Neutrophil (primary cell): ENCODE measurements around the gene MYL5.
A peak's percentile ranks its signal among the peaks of the same experiment; 100 is the strongest.

Experiments used
- H3K27ac ChIP-seq: fragments of 200-600 bp; sonication (generic); 2 replicates; pipeline ENCODE4 v1.5.1; 2016; ENCODE audit warnings: mild to moderate bottlenecking, moderate library complexity
- H3K27me3 ChIP-seq: fragments of 200-600 bp; sonication (generic); 2 replicates; pipeline ENCODE4 v1.6.0; 2016; ENCODE audit warnings: mild to moderate bottlenecking
- H3K36me3 ChIP-seq: fragments of 200-600 bp; sonication (generic); 2 replicates; pipeline ENCODE4 v1.5.1; 2017
- H3K4me1 ChIP-seq, 2 experiments: fragments of 200-600 bp in 1 of 2; sonication (generic) in 1 of 2; 1 replicate in 1 of 2; 2 replicates in 1 of 2; pipeline versions ENCODE4 v1.5.1 to v1.6.1; 2013 to 2016; ENCODE audit warnings: low read depth in 1 of 2, low read length in 1 of 2, mild to moderate bottlenecking in 1 of 2, moderate library complexity in 1 of 2; ENCODE audit not compliant: control insufficient read depth in 1 of 2, insufficient read depth in 1 of 2
- H3K4me3 ChIP-seq, 2 experiments: fragments of 200-600 bp in 1 of 2; sonication (generic) in 1 of 2; 1 replicate in 1 of 2; 2 replicates in 1 of 2; pipeline ENCODE4 v1.5.1; 2013 to 2016; ENCODE audit warnings: low read depth in 1 of 2, low read length in 1 of 2, mild to moderate bottlenecking in 1 of 2, moderate library complexity in 1 of 2
- H3K9me3 ChIP-seq: fragments of 200-600 bp; sonication (generic); 2 replicates; pipeline ENCODE4 v1.5.1; 2016
- TF ChIP-seq, protein P1 (sequence below): fragments of 200-600 bp; sonication (generic); IDR thresholded peaks from 2 replicates; pipeline ENCODE4 v1.5.1; 2016; ENCODE audit warnings: antibody characterized with exemption

MYL5 gene

DNA sequence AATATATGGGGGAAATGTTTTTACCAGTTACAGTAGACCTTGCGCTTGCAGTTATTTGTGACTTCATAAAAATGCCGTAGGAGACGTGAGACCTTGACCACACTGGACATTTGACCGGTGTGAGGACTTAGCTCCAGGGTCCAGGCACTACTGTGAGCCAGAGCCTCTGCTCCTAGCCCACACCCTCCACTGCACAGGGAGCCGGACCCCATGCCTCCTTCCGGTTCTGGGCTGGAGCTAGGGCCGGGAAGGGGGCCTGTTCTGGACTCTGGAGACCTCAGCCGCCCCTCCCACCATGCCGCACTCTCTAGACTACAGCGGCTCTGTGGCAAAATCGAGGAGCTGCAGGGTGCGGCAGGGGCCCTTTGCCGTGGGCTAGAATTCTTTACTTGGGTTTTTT is 36.6 kb downstream of the MYL5 start:
- H3K9me3 ChIP-seq, result no peaks in the 10 kb centered on the region
- peak overlapping the region in 1 of 2 experiments; percentile 50 for H3K4me3 ChIP-seq
- H3K27ac ChIP-seq, result peak overlapping the region; percentile 91
- H3K36me3 ChIP-seq, result peaks cover 9% of the 10 kb centered on the region
- TF ChIP-seq, protein P1, sequence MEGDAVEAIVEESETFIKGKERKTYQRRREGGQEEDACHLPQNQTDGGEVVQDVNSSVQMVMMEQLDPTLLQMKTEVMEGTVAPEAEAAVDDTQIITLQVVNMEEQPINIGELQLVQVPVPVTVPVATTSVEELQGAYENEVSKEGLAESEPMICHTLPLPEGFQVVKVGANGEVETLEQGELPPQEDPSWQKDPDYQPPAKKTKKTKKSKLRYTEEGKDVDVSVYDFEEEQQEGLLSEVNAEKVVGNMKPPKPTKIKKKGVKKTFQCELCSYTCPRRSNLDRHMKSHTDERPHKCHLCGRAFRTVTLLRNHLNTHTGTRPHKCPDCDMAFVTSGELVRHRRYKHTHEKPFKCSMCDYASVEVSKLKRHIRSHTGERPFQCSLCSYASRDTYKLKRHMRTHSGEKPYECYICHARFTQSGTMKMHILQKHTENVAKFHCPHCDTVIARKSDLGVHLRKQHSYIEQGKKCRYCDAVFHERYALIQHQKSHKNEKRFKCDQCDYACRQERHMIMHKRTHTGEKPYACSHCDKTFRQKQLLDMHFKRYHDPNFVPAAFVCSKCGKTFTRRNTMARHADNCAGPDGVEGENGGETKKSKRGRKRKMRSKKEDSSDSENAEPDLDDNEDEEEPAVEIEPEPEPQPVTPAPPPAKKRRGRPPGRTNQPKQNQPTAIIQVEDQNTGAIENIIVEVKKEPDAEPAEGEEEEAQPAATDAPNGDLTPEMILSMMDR, result no peak
- H3K4me1 ChIP-seq, result peaks cover 47 to 53% of the 10 kb centered on the region in 2 experiments
- no peaks in the 10 kb centered on the region for H3K27me3 ChIP-seq

DNA sequence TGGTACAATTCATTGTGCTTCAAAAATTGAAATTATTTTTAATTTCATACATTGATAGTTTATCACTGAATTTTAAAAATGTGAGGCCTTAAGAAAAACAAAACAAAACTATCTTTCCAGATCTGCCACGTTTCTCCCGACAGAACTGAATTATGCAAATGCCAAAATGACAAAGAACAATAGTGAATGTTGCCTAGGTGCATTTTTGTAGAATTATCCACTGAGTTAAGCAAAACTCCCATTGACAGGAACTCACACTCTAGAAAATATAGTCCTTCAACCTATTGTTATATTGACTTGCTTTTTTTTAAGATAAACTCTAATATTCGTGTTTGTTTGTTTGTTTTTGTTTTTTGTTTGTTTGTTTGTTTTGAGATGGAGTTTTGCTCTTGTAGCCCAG is 37.8 kb downstream of the MYL5 start:
- Histone ChIP-seq H3K4me3 (no peak overlapping the region), H3K36me3 (peaks cover 9% of the 10 kb centered on the region), H3K27me3 (no peaks in the 10 kb centered on the region), H3K9me3 (no peaks in the 10 kb centered on the region), H3K4me1 (peaks cover 38 to 41% of the 10 kb centered on the region in 2 experiments), H3K27ac (no peak overlapping the region)
- TF ChIP-seq, protein P1, result no peak

DNA sequence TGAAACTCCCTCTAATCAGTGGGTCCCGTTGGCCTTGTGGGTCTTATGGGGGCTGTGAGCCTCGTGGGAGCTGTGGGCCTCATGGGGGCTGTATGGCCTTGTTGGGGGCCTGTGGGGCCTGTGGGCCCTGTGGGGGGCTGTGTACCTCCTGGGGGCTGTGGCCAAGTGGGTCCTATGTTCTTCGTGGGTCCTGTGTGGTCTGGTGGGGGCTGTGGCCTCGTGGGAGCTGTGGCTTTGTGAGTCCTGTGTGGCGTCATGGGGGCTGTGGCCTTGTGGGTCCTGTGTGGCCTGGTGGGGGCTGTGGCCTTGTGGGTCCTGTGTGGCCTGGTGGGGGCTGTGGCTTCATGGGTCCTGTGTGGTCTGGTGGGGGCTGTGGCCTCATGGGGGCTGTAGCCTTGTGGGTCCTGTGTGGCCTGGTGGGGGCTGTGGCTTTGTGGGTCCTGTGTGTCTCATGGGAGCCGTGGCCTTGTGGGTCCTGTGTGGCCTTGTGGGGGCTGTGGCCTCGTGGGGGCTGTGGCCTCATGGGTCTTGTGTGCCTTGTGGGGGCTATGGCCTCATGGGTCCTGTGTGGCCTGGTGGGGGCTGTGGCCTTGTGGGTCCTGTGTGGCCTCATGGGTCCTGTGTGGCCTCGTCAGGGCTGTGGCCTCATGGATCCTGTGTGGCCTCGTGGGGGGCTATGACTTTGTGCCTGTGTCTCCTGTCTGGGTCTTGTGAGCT is 38.7 kb downstream of the MYL5 start:
- Histone ChIP-seq H3K4me3 (no peak overlapping the region), H3K27me3 (no peaks in the 10 kb centered on the region), H3K36me3 (peaks cover 9% of the 10 kb centered on the region), H3K27ac (no peak overlapping the region), H3K4me1 (peaks cover 31 to 32% of the 10 kb centered on the region in 2 experiments), H3K9me3 (no peaks in the 10 kb centered on the region)
- TF ChIP-seq, protein P1, result no peak

DNA sequence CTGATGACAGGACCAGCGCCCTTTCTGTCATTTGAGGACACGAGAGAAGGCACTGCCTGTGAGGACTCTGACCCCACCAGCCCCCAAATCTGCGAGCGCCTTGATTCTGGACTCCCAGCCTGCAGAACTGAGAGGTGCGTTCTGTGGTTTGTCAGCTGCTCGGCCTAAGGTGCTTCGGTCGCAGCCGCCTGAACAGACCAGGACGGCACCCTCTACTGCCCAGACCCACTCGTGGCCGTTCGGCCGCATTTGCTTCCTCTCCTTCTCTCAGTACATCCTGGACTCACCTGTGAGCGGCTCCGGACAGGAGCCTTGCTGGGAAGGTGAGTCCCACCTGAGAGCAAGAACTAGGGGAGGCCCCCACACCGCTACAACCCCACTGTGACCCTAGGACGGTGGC is 39.7 kb downstream of the MYL5 start:
- peaks cover 9% of the 10 kb centered on the region for H3K36me3 ChIP-seq
- H3K27ac ChIP-seq, result no peak overlapping the region
- no peaks in the 10 kb centered on the region for H3K9me3 ChIP-seq
- no peaks in the 10 kb centered on the region for H3K27me3 ChIP-seq
- no peak overlapping the region for H3K4me3 ChIP-seq
- peaks cover 21 to 22% of the 10 kb centered on the region in 2 experiments for H3K4me1 ChIP-seq
- TF ChIP-seq, protein P1, result no peak

DNA sequence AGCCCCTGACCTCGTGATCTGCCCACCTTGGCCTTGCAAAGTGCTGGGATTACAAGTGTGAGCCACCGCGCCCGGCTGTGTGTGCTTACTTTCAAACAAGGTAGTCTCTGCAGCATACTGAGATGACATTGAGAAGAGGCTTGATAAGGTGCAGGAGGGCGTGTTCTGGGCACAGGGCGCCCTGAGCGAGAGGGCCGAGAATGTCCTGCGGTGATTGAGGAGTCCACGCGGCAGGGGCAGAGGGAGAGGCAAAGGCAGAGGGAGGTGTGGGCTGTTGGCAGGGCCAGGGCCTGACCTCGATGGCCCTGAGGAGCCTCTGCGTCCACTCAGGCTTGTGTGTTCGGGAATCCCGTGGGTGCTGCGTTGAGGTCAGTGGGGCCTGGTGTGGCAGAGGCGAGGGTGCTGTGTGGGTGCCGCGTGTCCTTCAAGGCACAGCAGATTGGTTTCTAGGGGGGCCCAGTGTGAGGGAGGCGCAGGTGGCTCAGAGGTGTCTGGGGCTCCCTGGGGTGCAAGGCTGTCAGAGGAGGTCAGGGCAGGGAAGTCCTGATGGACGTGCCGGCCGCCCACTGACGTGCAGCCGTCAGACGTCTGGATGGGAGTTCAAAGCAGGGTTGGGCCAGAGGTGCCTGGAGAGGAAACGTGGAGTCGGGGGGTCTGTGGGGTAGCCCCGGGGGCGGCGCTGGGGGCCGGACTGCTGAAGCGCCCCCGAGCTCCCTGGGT is 43.4 kb downstream of the MYL5 start:
- Histone ChIP-seq H3K4me3 (no peak overlapping the region), H3K27ac (no peak overlapping the region), H3K9me3 (no peaks in the 10 kb centered on the region), H3K27me3 (no peaks in the 10 kb centered on the region), H3K36me3 (peaks cover 20% of the 10 kb centered on the region), H3K4me1 (peaks cover 0 to 6% of the 10 kb centered on the region in 2 experiments)
- TF ChIP-seq, protein P1, result no peak
